Stimulated activated CD8-positive, alpha-beta memory T cell treated with anti-CD3 and anti-CD28 coated beads, Interleukin-12 subunit alpha, Interleukin-12 subunit beta, amount 100 ng/mL, for 1 hour (primary cell): ENCODE results near the gene CIRBP.
"Not testable (repeated sequence)": the region's sequence is repeated elsewhere in the genome, so short reads cannot be mapped to it uniquely, and the experiment has no call there.

Experiments used
- DNase-seq: peaks from one replicate; pipeline ENCODE4 v3.0.0-alpha.2; 2020; ENCODE audit warnings: low read depth

Gene CIRBP

DNA sequence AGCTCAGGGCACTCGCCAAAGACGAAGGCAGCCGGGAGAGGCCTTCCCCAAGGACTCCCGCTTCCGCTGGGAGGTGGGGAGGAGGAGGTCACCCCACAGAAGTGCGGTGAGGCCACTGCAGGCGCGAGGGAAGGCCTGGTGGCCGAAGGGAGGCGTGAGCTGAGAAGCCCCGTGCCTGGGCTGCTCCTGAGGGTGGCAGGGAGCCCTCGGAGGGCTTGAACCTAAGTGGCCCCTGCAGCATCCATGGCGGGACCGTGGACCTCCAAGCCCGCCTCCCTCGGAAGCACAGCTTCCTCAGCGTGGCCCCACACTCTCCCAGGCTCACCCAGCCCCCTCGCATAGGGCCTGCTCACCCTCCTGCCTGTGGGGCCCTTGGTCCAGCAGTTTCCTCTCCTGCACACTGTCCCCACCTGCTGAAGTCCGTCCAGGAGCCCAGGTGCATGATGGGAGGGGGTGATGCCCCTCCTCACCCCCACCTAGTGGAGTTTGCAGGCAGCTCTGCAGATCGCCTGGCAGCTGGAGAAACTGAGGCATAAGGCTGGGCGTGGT lies 42.5 kb downstream of the CIRBP start:
- no peak for DNase-seq

DNA sequence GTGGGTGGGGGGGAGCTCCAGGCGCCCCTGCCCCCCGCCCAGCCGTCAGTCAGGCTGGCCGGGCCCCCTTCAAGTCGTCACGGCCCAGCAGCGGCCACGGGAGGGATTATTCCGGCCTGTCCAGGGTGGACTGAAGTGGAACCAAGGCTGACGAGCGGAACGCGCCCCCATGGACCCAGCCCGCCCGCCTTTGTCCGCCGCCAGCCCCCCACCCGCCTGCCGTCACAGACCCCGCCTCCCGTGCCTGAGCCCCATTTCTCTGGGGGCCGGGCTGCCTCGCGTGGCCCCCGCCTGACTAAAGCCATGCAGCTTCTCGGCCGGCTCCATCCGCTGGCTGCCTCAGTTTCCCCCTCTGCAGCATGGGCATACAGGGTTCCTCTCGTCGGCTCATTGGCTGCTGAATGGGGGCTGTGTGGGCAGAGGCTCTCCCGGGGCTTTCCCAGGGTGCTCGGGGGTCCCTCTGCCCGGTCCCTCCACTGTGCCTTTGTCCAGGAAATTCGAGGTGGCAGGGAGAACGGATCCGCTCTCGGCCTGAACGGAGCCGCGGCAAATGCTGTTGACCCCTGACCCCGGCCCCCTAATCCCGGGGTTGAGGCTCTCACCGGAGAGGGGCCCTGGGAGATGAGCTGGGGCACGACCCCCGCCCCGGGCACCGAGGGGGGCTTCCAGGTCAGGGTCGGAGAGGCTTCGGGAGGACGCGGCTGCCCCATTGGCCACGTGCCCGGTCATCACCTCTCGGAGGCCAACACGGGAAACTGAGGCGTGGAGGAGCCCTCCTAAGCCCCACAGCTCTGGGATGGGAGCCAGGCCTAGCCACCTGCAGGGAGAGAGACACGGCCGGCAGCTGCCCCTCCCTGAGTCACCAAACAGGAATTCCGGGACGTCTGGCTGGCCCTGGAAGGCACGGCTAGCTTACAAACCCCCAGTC lies 43.9 kb downstream of the CIRBP start:
- no peak for DNase-seq

DNA sequence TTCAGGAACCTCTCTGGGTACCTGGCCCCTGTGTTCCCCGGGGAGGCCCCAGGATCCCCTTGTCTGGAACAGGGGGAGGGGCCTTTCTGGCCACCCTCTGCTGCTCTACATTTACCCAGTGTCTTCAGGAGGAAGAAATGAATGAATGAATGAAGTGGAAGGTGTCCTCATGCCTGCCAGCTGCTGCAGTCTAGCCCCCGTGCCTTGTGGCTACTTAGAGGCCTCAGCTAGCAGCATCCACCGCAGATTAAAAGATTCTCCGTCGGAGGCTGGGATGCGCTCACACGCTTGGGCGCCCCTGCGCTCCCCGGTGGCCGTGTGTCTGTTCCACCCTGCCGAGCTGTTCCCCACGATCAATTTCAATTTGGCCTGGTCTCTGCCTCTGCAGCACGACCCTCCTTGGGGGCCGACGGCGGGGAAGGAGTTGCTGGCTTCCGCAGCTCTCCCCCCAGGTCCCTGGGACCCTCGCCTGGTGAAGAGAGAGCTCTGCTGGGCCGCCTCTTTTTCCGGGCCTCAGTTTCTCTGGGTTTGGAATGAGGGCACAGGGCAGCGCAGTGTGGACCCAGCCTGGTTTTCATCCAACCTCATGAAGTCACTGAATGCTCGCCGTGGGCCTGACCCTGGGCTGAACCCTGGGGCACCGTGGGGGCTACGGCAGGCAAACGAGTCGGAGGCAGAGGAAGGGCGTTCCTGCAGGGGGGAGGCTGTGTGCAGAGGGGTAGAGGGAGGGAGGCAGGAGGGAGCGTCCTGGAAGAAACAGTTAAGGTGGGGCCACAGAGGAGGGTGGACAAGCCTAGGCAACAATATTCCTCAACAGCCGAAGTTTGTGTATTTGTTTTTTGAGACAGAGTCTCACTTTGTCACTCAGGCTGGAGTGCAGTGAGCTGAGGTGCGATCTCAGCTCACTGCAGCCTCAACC lies 44.8 kb downstream of the CIRBP start:
- DNase-seq, result no peak

DNA sequence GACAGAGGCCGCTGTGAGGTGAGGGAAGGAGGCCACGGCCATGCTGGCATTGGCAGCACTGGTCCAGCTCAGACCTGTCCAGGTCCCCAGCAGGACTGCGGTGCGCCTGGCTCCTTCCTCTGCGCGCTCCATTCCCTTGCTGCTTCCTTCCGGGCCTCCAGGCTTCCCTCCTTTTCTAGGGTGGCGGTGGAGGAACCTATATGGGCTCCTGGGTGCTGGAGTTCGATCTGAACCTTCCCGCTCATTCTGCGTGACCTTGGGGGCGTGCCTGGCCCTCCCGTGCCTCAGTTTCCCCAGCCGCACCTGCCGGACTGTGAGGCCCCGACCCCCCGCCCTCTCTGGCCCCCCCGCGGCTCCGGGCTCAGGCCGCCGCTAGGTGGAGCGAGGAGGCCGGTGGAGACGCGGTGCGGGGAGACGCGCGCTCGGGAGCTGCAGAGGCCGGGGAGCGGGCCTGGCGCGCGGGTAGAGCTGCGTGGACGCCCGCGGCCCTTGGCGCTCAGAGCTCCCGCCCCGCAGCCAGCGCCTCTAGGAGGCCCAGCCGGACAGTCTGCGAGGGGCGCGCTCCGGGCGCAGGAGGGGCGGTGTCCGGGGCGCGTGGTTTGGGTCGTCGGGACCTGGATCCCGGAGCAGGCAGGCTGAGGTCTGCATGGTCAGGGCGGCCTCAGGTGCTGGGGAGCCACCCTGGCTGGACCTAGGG lies 46.5 kb downstream of the CIRBP start:
- no peak for DNase-seq

DNA sequence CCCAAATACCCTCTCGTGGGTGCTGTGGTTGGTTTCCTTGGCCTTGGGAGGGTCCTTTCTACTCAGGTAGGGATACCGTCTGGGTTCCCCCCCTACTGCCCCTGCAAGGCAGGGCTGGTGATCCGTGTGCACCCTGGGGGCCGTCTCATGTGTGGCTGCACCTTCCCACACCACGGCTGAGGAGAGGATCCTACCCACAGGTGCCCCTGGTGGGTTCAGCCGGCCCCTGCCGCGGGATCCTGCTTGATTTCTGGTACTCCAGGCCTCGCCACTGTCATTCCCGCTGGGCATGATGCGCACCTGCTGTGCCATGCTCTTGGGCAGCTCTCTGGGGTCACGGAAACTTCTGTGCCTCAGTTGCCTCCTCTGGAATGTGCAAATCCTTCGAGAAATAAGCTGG lies 47.3 kb downstream of the CIRBP start:
- no peak for DNase-seq

DNA sequence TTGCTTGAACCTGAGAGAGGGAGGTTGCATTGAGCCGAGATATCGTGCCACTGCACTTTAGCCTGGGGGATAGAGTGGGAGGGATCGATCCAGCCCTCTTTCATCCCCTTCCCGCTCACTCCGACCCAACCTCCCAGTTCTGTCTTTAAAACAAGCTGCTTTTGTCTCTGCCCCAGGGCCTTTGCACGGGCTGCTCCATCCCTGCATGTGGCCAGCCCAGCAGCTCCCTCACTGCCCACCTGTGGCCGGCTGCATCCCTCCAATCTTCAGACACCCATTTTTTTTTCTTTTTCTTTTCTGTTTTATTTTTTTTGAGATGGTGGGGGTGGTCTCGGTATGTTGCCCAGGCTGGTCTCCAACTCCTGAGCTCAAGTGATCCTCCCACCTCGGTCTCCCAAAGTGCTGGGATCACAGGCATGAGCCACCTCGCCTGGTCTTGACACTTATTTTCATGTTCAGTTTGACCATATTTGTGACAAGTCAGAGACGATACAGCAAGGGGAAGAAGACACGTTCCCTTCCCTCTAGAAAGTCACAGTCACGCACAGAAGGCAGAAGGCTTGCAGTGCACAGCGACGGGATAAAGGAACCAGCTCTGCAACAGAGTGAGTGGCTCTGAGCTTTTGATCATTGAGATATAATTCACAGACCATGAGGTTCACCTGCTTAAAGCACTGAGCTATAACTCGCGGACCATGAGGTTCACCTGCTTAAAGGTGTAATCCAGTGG lies 48.3 kb downstream of the CIRBP start:
- no peak for DNase-seq

DNA sequence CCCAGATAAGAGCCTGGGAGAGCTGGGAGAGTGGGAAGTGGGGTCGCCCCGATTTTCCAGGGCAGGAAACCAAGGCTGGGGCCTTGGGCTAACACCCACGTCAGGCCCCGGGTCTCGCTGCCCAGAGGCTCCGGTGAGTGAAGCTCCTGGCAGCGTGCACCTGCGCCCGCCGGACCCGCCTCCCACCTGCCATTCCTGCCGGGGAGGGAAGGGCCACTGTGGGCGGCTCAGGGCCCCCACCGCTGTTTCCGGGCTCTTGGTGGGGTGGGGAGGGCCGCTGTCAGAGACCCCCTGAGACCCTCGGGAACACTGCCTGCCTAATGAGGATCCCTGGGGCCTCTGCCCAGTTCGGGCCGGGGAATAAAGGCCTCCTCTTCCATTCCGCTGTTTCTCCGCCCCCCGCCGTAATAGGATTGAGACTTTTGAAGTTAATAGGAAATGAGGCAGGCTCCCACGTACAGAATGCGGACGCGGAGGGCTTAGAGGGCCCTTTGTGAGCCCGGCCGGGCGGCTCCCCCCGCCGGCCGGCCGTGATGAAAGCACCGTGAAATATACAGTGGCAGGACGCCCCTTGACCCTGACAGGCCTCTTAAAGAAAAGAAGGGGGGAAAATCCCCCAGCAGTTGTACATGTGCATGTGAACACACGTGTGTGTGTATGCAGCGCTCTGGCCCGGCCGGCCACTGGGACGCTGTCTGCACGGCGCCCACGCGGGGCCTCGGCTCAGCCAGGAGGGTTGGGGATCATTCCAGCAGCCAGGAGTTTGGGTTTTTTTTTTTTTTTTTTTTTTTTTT lies 49.7 kb downstream of the CIRBP start:
- DNase-seq, result no peak

DNA sequence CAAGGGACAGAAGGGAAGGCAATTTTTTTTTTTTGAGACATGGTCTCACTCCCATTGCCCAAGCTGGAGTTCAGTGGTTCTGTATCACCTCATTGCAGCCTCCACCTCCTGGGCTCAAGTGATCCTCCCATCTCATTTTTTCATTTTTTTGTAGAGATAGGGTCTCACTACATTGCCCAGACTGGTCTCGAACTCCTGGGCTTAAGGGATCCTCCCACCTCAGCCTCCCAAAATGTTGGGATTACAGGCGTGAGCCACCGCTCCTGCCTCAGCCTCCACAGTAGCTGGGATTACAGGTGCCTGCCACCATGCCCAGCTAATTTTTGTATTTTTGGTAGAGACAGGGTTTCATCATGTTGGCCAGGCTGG lies 51.1 kb downstream of the CIRBP start:
- not testable (repeated sequence) for DNase-seq

DNA sequence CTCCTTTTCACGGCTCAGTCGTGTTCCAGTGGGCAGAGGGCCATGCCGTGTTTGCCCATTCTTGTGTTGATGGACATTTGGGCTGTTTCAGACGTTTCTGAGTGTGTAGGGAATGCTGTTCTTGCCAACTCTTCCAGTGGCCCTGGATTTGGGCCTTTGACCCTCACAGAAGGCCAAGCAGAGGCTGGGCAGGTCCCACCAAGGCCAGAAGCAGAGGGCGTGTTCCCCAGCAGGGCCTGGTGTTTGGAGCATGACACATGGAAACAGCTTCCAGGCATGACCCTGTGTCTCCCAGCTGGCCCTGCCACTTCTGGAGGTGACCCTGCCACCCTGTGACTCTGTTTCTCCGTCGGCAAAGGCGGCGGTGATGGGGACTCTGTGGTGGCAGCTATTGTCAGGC lies 52.4 kb downstream of the CIRBP start:
- no peak for DNase-seq

DNA sequence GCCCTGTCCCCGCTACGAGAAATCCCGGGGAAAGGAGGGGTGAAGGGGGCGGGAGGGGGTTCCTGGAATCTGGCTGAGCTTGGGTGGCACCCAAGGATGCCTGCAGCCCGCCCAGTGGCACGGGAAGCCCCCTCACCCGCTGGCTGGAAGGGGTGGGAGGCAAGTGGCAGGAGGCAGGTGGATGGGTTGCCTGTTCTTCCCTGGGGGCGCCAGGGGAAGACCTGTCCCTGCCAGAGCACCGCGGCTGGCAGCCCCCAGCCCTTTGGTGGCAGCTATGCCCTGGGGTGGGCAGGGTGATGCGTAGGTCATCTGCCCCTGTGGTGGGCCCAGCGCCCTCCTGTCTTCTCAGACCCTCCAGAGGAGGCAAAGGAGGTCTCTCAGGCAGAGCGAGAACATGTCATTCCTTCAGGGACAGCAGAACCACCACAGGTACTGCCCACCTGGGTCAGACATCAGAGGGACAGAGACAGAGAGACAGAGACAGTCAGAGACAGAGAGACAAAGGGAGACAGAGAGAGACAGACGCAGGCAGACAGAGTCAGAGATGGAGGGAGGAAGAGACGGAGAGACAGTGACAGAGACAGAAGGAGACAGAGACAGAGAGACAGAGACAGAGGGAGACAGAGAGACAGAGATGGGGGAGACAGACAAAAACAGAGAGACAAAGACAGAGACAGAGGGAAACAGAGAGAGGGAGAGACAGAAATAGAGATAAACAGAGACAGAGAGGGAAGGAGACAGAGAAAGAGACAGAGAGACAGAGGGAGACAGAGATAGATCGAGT lies 53.3 kb downstream of the CIRBP start:
- DNase-seq, result no peak

DNA sequence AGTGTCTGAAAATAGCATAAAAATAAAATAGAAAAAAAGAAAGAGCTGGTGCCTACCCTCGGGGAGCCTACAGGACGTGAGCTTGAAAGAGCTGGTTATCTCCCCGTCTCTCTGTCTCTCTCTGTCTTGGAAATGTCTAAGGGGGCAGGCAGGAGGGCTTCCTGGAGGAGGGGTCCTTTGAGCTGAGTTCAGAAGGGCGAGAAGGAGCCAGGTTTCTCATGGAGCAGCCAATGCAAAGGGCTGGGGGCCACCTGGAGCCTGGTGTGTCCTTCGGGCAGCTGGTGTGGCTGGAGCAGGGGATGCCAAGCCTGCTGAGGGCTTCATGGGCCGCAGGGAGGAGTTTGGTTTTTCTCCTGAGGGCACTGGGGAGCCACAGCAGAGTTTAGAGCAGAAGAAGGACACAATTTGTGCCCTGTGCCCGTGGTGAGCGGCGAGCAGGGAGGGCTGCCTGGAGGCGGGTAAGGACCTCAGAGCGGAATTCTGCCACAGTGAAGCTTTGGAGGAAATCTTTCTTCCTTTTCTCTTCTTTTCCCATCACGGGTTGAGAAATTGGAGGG lies 55.2 kb downstream of the CIRBP start:
- DNase-seq, result no peak
